Progenitor cell of endocrine pancreas (in vitro differentiated cells): ENCODE data around the gene PCLAF. TPM values are rescaled to one million over a fixed set of nuclear protein-coding genes. Genes with fewer than 3 reads are reported as not detected.
"Not testable (repeated sequence)": the region's sequence is repeated elsewhere in the genome, so short reads cannot be mapped to it uniquely, and the experiment has no call there.

Experiments
- DNase-seq: peaks from one replicate; pipeline ENCODE4 v3.0.0; 2021; ENCODE audit warnings: low spot score; ENCODE audit not compliant: unreplicated experiment
- H3K27ac Mint-ChIP-seq: 2 replicates; pipeline ENCODE4 v1.8.0; 2021; ENCODE audit warnings: mild to moderate bottlenecking, moderate library complexity, mixed read lengths
- H3K27me3 Mint-ChIP-seq: 2 replicates; pipeline ENCODE4 v1.8.0; 2021; ENCODE audit warnings: mixed read lengths
- H3K36me3 Mint-ChIP-seq: 2 replicates; pipeline ENCODE4 v1.8.0; 2022; ENCODE audit warnings: mixed read lengths; ENCODE audit not compliant: insufficient read depth
- H3K4me1 Mint-ChIP-seq: 2 replicates; pipeline ENCODE4 v1.8.0; 2021; ENCODE audit warnings: low read depth, mixed read lengths
- H3K4me3 Mint-ChIP-seq: 2 replicates; pipeline ENCODE4 v1.8.0; 2021; ENCODE audit warnings: low read depth, mild to moderate bottlenecking, moderate library complexity, mixed read lengths
- H3K9me3 Mint-ChIP-seq: 2 replicates; pipeline ENCODE4 v1.8.0; 2021; ENCODE audit warnings: low read depth, mixed read lengths
- CTCF ChIP-seq: fragments of 200-600 bp; sonication (generic); IDR thresholded peaks from one replicate; pipeline ENCODE4 v1.5.0; 2021; ENCODE audit warnings: antibody characterized with exemption, mild to moderate bottlenecking; ENCODE audit not compliant: unreplicated experiment
- total RNA-seq: library from RNA; stranded (reverse); gene quantifications from 2 replicates; pipeline ENCODE4 v1.2.1, GENCODE V29; 2021

Gene PCLAF
- total RNA-seq, 1 donor from 2014 or later, result 33.7 TPM

- Mint-ChIP-seq H3K4me3 (no peak overlapping the region), H3K9me3 (no peaks in the 10 kb centered on the region), H3K27ac (no peak overlapping the region), H3K27me3 (no peaks in the 10 kb centered on the region), H3K36me3 (peaks cover 25% of the 10 kb centered on the region), H3K4me1 (no peaks in the 10 kb centered on the region)
- DNase-seq, result no peak
- TF ChIP-seq CTCF, result no peak
Observed at GRCh38 chr15:64396789-64397188, 15.5 kb upstream of the PCLAF start.

- Mint-ChIP-seq H3K27ac (peak overlapping the region; percentile 49), H3K36me3 (peaks cover 19% of the 10 kb centered on the region), H3K4me1 (peaks cover 12% of the 10 kb centered on the region)
- not testable (repeated sequence) for H3K27me3 Mint-ChIP-seq, H3K4me3 Mint-ChIP-seq, H3K9me3 Mint-ChIP-seq, DNase-seq
Observed at GRCh38 chr15:64392471-64392870, 11.2 kb upstream of the PCLAF start.

- no peaks in the 10 kb centered on the region for H3K9me3 Mint-ChIP-seq
- TF ChIP-seq CTCF, result no peak
- no peaks in the 10 kb centered on the region for H3K27me3 Mint-ChIP-seq
- H3K4me1 Mint-ChIP-seq, result peaks cover 13% of the 10 kb centered on the region
- peak overlapping the region; percentile 56 for H3K27ac Mint-ChIP-seq
- peaks cover 10% of the 10 kb centered on the region for H3K36me3 Mint-ChIP-seq
- H3K4me3 Mint-ChIP-seq, result peak overlapping the region; percentile 92
- DNase-seq, result no peak
Observed at GRCh38 chr15:64389036-64389435, 7.8 kb upstream of the PCLAF start.

- Mint-ChIP-seq H3K27me3 (no peaks in the 10 kb centered on the region), H3K9me3 (no peaks in the 10 kb centered on the region), H3K4me3 (peak within 1 kb of the TSS; percentile 92), H3K27ac (peak within 1 kb of the TSS; percentile 95), H3K4me1 (peaks cover 13% of the 10 kb centered on the region), H3K36me3 (peaks cover 5% of the 10 kb centered on the region)
- peak; percentile 82 for DNase-seq
- no peak for TF ChIP-seq CTCF
Observed at GRCh38 chr15:64387562-64388168, 6.4 kb upstream of the PCLAF start, which contains the start of gene TRIP4. TRIP4 (plus strand) TSS chr15:64387836; CDS start chr15:64387864, 28 bp downstream.

GRCh38 chr15:64386291-64386690 is 5.0 kb upstream of the PCLAF start:
- no peak overlapping the region for H3K4me3 Mint-ChIP-seq
- H3K36me3 Mint-ChIP-seq, result peaks cover 4% of the 10 kb centered on the region

More at GRCh38 chr15:64386291-64386690, 5.0 kb upstream of the PCLAF start:
- H3K27me3 Mint-ChIP-seq, result no peaks in the 10 kb centered on the region
- no peak for DNase-seq
- peaks cover 16% of the 10 kb centered on the region for H3K4me1 Mint-ChIP-seq
- H3K27ac Mint-ChIP-seq, result no peak overlapping the region
- TF ChIP-seq CTCF, result no peak
- no peaks in the 10 kb centered on the region for H3K9me3 Mint-ChIP-seq
